Measurements from ENCODE around the gene ZNF680. TPM values are rescaled to one million over a fixed set of nuclear protein-coding genes. Genes with fewer than 3 reads are reported as not detected.

The ZNF680 gene
- total and polyA plus RNA-seq, 2 experiments from 2014 or later: 27.3 to 62.5 TPM

DNA sequence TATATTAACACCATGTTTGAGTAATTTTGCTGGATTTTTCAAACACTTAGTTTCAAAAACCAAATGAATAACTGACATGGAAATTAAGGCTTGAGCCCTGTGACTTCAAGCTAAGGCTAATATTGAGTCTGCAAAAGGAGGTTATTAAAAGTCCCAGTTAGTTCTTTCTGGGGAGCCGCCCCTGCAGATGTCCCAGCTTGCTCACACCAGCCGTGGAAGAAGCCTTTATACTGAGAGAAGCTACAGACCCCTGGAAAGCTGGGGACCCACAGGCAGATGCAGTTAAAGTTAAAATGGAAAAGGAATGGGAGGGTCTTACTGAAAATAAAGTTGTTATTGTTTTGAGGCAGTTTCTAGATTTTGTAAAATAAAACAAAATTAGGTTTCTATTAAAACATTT, 18.5 kb upstream of the ZNF680 start:
- Histone ChIP-seq H3K27ac (ENCODE audit: low read depth) (no peak overlapping the region), H3K4me1 (ENCODE audit: insufficient read depth) (no peaks in the 10 kb centered on the region), H3K4me2 (no peak overlapping the region), H3K9me2 (ENCODE audit: insufficient read depth) (no peaks in the 10 kb centered on the region), H3K4me3 (no peak overlapping the region), H4K20me1 (replicated peaks; ENCODE audit: insufficient read depth) (0 out of 2 replicates have a peak, but pooled peaks cover 5% of the 10 kb centered on the region), H3K27me3 (ENCODE audit: insufficient read depth) (no peaks in the 10 kb centered on the region), H3K79me2 (replicated peaks; ENCODE audit: insufficient read depth) (peaks cover 85% of the 10 kb centered on the region), H3K36me3 (ENCODE audit: insufficient read depth) (peaks cover 13% of the 10 kb centered on the region; the same call in 1 of the 2 replicates), H2AFZ (no peak overlapping the region), H3F3A (replicated peaks; ENCODE audit: low read depth) (no peaks in the 10 kb centered on the region)
- ATAC-seq (no peak), DNase-seq (ENCODE audit: low spot score) (no peak)
- Mint-ChIP-seq H3K27me3 (ENCODE audit: insufficient read depth, low read depth, poor library complexity) (peaks cover 11% of the 10 kb centered on the region), H3K4me1 (peaks cover 11% of the 10 kb centered on the region; the same call in 2 of the 3 replicates), H3K36me3 (ENCODE audit: low read depth) (peaks cover 89% of the 10 kb centered on the region), H3K9me3 (peaks cover 74% of the 10 kb centered on the region), H3K4me3 (no peak overlapping the region; the same call in 2 of the 3 replicates), H3K27ac (no peak overlapping the region; the same call in 1 of the 2 replicates)
- TF ChIP-seq ZNF114 (CRISPR knock-in tag; IDR thresholded peaks at IDR 0.05) (no peak), EZH2 (IDR thresholded peaks at IDR 0.05; ENCODE audit: low read depth, unreplicated experiment) (no peak), JUNB (IDR thresholded peaks at IDR 0.05; ENCODE audit: unreplicated experiment) (no peak)
- TF ChIP-seq, protein P1, sequence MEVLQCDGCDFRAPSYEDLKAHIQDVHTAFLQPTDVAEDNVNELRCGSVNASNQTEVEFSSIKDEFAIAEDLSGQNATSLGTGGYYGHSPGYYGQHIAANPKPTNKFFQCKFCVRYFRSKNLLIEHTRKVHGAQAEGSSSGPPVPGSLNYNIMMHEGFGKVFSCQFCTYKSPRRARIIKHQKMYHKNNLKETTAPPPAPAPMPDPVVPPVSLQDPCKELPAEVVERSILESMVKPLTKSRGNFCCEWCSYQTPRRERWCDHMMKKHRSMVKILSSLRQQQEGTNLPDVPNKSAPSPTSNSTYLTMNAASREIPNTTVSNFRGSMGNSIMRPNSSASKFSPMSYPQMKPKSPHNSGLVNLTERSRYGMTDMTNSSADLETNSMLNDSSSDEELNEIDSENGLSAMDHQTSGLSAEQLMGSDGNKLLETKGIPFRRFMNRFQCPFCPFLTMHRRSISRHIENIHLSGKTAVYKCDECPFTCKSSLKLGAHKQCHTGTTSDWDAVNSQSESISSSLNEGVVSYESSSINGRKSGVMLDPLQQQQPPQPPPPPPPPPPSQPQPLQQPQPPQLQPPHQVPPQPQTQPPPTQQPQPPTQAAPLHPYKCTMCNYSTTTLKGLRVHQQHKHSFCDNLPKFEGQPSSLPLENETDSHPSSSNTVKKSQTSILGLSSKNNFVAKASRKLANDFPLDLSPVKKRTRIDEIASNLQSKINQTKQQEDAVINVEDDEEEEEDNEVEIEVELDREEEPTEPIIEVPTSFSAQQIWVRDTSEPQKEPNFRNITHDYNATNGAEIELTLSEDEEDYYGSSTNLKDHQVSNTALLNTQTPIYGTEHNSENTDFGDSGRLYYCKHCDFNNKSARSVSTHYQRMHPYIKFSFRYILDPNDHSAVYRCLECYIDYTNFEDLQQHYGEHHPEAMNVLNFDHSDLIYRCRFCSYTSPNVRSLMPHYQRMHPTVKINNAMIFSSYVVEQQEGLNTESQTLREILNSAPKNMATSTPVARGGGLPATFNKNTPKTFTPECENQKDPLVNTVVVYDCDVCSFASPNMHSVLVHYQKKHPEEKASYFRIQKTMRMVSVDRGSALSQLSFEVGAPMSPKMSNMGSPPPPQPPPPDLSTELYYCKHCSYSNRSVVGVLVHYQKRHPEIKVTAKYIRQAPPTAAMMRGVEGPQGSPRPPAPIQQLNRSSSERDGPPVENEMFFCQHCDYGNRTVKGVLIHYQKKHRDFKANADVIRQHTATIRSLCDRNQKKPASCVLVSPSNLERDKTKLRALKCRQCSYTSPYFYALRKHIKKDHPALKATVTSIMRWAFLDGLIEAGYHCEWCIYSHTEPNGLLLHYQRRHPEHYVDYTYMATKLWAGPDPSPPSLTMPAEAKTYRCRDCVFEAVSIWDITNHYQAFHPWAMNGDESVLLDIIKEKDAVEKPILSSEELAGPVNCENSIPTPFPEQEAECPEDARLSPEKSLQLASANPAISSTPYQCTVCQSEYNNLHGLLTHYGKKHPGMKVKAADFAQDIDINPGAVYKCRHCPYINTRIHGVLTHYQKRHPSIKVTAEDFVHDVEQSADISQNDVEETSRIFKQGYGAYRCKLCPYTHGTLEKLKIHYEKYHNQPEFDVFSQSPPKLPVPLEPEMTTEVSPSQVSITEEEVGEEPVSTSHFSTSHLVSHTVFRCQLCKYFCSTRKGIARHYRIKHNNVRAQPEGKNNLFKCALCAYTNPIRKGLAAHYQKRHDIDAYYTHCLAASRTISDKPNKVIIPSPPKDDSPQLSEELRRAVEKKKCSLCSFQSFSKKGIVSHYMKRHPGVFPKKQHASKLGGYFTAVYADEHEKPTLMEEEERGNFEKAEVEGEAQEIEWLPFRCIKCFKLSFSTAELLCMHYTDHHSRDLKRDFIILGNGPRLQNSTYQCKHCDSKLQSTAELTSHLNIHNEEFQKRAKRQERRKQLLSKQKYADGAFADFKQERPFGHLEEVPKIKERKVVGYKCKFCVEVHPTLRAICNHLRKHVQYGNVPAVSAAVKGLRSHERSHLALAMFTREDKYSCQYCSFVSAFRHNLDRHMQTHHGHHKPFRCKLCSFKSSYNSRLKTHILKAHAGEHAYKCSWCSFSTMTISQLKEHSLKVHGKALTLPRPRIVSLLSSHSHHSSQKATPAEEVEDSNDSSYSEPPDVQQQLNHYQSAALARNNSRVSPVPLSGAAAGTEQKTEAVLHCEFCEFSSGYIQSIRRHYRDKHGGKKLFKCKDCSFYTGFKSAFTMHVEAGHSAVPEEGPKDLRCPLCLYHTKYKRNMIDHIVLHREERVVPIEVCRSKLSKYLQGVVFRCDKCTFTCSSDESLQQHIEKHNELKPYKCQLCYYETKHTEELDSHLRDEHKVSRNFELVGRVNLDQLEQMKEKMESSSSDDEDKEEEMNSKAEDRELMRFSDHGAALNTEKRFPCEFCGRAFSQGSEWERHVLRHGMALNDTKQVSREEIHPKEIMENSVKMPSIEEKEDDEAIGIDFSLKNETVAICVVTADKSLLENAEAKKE (CRISPR knock-in tag; IDR thresholded peaks at IDR 0.05): no peak
- TF ChIP-seq, protein P2, sequence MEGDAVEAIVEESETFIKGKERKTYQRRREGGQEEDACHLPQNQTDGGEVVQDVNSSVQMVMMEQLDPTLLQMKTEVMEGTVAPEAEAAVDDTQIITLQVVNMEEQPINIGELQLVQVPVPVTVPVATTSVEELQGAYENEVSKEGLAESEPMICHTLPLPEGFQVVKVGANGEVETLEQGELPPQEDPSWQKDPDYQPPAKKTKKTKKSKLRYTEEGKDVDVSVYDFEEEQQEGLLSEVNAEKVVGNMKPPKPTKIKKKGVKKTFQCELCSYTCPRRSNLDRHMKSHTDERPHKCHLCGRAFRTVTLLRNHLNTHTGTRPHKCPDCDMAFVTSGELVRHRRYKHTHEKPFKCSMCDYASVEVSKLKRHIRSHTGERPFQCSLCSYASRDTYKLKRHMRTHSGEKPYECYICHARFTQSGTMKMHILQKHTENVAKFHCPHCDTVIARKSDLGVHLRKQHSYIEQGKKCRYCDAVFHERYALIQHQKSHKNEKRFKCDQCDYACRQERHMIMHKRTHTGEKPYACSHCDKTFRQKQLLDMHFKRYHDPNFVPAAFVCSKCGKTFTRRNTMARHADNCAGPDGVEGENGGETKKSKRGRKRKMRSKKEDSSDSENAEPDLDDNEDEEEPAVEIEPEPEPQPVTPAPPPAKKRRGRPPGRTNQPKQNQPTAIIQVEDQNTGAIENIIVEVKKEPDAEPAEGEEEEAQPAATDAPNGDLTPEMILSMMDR (conservative IDR thresholded peaks at IDR 0.05; ENCODE audit: low read depth in 2 of 2): no peak

Data from GM23338 (cell line).